ENCODE measurements around the gene POLD4. TPM values are rescaled to one million over a fixed set of nuclear protein-coding genes. Genes with fewer than 3 reads are reported as not detected.

Gene POLD4
- total RNA-seq, 3 donors from 2014 or later = 130 to 266 (median 201) TPM

DNA sequence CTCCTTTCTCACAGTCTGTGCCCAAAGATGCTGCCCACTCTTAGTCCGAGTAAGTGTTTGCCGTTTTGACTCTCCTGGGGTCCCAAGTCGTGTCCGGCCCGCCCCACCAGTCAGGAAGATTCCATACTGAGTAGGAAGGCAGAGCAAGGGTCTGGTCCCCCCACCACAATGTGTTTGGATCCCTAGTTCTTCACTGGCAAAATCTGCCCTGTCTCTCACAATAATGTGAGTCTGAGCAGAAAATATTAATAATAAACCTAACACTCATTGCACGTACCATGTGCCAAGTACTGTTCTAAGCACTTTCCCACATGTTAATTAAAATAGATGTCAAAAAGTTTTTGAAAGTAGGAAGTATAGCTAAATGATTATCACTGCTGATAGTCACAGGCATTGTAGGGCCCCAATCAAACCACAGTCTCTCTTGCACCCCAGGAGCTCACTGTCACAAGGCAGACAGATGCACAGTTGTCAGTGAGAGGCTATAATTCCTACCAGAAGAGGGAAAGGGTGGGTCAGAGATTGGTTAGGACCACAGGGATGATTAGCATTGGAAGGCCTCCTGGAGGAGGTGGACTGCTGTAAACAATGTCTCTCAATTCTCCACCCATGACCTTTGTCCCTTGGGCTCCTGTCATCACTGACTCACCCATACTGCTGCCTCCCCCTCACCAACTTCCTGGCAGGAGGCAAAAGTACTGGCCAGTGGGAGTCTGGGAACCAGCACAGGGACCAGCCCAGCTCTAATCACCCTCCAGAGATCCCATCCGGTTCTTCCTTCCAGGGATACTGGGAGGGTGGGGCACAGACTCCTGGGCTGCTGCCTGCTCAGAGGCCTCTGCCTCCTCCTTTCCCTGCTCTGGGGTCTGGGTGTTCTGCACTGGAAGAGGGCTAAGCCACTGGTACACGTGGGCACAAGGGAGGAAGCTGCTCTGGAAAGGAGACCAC, 1.0 kb upstream of the POLD4 start:
- no peaks in the 10 kb centered on the region for H3K9me3 ChIP-seq
- ATAC-seq = peak; percentile 62
- intact Hi-C loops (cut with DNase I, micrococcal nuclease) = no loop called here

DNA sequence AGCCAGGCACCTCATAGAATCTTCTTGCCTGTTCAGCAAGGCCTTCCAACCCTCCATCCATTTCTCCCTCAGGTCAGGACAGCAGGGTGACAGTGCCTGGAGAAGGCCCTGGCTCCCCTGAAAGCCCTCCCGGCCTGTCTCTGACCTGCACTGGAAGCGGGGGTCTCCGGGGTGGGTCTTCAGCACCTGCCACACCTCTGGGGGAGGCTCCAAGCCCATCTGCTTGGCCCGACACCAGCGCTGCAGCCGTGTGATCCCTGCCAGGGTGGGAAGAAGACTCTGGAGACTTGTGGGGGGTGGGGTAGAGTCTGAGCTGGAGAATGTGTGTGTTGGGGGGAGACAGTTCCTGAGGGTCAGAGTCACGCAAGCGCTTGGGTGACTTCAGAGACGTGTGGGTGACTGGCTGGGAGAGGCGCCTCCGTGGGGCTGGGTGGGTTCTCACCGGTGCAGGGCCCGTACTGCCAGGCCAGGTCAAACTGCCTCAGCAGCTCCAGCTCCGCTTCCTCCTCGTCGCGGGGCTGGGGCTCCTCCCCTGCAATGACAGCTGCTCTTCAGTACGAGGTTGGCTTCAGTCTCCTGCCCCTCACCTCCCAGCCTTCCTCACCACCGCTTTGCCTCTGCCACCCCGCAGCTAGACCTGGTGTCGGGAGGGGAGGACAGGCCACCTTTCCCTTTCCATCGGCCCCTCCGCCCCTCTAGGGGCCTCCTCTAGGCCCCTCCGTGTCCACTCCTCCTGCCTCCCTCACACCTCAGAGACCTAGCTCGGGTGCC, 615 bp downstream of the POLD4 start:
- peak; percentile 32 for ATAC-seq
- no peaks in the 10 kb centered on the region for H3K36me3 ChIP-seq (ENCODE audit: low read depth)
- peak in 2 of 3 donors; percentile 67 to 88 for DNase-seq
- H3K4me3 ChIP-seq = peak overlapping the region; percentile 67
- H3K9me3 ChIP-seq = no peaks in the 10 kb centered on the region
- H3K4me1 ChIP-seq (ENCODE audit: low read depth) = peaks cover 57% of the 10 kb centered on the region
- TF ChIP-seq, protein P1, sequence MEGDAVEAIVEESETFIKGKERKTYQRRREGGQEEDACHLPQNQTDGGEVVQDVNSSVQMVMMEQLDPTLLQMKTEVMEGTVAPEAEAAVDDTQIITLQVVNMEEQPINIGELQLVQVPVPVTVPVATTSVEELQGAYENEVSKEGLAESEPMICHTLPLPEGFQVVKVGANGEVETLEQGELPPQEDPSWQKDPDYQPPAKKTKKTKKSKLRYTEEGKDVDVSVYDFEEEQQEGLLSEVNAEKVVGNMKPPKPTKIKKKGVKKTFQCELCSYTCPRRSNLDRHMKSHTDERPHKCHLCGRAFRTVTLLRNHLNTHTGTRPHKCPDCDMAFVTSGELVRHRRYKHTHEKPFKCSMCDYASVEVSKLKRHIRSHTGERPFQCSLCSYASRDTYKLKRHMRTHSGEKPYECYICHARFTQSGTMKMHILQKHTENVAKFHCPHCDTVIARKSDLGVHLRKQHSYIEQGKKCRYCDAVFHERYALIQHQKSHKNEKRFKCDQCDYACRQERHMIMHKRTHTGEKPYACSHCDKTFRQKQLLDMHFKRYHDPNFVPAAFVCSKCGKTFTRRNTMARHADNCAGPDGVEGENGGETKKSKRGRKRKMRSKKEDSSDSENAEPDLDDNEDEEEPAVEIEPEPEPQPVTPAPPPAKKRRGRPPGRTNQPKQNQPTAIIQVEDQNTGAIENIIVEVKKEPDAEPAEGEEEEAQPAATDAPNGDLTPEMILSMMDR (IDR thresholded peaks at IDR 0.05) = no peak
- intact Hi-C loops (cut with DNase I, micrococcal nuclease) = no loop called here

More for the DNA sequence above, 1.0 kb upstream of the POLD4 start:
- Histone ChIP-seq H3K4me1 (ENCODE audit: low read depth) (peaks cover 57% of the 10 kb centered on the region), H3K4me3 (no peak overlapping the region), H3K36me3 (ENCODE audit: low read depth) (no peaks in the 10 kb centered on the region)
- peak; percentile 85 to 90 (median 88) for DNase-seq
- TF ChIP-seq, protein P1 (IDR thresholded peaks at IDR 0.05) = no peak

DNA sequence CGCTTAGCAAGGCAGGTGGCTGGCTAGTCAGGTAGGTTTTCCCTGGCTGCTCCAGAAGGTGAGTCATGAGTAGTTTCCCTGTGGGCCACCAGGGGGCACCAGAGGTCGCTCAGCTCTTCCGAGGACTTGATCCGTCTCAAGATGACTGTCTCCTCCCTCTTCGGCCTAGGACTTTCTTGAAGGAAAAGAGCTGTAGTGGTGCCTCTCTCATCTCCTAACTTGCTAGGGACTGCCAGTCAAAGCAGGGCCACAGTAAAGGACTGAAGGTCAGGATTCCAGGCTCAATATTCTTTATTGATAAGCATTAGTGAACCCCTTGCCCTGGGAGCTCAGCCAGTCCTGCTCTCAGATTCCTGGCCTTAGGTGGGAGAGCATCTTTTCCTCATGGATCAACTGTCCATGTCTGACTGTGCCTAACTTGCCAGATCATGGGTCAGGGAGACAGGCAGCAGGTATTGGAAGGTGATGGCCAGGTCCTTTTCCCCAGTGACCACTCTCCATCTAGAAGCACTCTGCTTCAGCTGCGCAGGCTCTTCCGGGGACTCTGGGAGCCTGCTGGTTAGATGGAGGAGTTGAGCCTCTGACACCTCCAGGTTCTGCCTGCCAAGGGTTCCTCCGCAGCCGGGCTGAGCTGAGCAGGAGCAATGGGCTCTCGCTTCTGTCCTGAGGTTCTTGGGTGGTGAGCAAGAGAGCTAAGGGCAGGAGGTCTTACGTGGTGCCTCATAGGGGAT, 1.9 kb downstream of the POLD4 start:
- peak; percentile 36 for ATAC-seq
- TF ChIP-seq, protein P1 (IDR thresholded peaks at IDR 0.05) = peak; percentile 88
- H3K4me3 ChIP-seq = no peak overlapping the region
- intact Hi-C loops (cut with DNase I, micrococcal nuclease) = no loop called here
- H3K9me3 ChIP-seq = no peaks in the 10 kb centered on the region
- no peaks in the 10 kb centered on the region for H3K36me3 ChIP-seq (ENCODE audit: low read depth)
- peak; percentile 73 to 79 (median 79) for DNase-seq
- H3K4me1 ChIP-seq (ENCODE audit: low read depth) = peaks cover 60% of the 10 kb centered on the region

DNA sequence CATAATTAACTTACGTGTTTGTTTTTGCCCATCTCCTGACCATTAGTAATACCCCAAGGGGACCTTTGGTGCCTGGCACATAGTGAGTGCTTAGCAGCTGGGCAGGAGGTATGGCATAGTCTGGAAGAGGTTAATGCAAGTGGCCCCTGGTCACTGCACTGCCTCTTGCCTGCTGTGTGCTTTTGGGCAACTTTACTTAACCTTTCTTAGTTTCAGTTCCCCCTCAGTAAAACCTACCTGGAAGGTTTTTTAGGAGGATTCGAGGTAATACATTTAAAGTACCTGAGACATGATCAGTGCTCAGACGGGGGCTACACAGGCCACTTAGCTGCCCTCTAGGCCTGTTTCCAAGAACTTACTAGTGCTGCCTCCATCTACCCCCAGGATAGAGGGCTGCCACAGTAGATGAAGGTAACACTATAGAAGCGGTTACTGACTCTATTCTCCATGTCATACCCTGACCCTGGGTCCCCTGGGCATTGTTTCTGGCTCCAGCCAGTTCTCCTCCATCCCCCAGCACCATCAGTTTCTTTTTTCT, 3.3 kb downstream of the POLD4 start:
- no peak for ATAC-seq
- TF ChIP-seq, protein P1 (IDR thresholded peaks at IDR 0.05) = no peak
- peaks cover 59% of the 10 kb centered on the region for H3K4me1 ChIP-seq (ENCODE audit: low read depth)
- intact Hi-C loops (cut with DNase I, micrococcal nuclease) = no loop called here
- no peak for DNase-seq
- no peak overlapping the region for H3K4me3 ChIP-seq
- H3K9me3 ChIP-seq = no peaks in the 10 kb centered on the region
- H3K36me3 ChIP-seq (ENCODE audit: low read depth) = no peaks in the 10 kb centered on the region

DNA sequence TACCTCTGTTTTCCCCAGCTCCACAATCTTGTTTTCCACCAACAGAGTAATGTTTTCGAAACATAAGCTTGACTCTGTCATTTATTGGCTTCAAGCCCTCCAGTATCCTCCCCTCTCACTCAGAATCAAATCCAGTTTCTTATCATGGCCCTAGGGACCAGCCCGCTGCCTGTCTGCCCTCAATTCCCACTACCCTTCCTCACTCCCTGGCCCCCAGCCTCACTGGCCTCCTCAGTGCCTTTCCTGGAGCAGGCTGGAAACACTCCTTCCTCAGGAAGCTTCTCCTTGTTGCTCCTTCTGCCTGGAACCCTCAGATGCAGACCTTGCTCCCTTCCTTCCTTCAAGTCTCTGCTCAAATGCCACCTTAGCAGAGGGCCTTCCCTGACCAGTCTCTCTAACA, 3.9 kb downstream of the POLD4 start:
- intact Hi-C loops (cut with DNase I, micrococcal nuclease) = no loop called here
- DNase-seq (peak in 1 of 3 donors; percentile 6), ATAC-seq (no peak)
- H3K36me3 ChIP-seq (ENCODE audit: low read depth) = no peaks in the 10 kb centered on the region
- peaks cover 59% of the 10 kb centered on the region for H3K4me1 ChIP-seq (ENCODE audit: low read depth)
- no peak overlapping the region for H3K4me3 ChIP-seq
- TF ChIP-seq, protein P1 (IDR thresholded peaks at IDR 0.05) = no peak
- no peaks in the 10 kb centered on the region for H3K9me3 ChIP-seq
